Endothelial cell of umbilical vein (primary cell): ENCODE data around the gene PSMA8. TPM values are rescaled to one million over a fixed set of nuclear protein-coding genes. Genes with fewer than 3 reads are reported as not detected.

Experiments
- BruUV-seq: library from RNA; stranded (reverse); fragments of 400-500 nt; replicated peaks from 2 replicates; lab custom pipeline; 2021; lab: Mats Ljungman, UMichigan
- CTCF ChIA-PET: fragments of 300-600, 350-600 bp; sonication (Branson Sonifier 250); formaldehyde crosslinking; loops from one replicate; lab custom pipeline; 2021; ENCODE audit warnings: antibody characterized with exemption, inconsistent platforms; lab: Charles Lee
- POLR2A ChIA-PET: fragments of 300-600, 350-600 bp; sonication (Branson Sonifier 250); formaldehyde crosslinking; loops from one replicate; lab custom pipeline; 2021; ENCODE audit warnings: antibody characterized with exemption, inconsistent platforms; lab: Charles Lee
- DNase-seq: peaks from one replicate; pipeline ENCODE4 v3.0.0-alpha.2; 2011; ENCODE audit warnings: low read depth, low spot score
- FAIRE-seq: peaks from 2 replicates; lab custom pipeline; 2011; peaks lifted over from hg19 to GRCh38; lab: Jason Lieb, UNC
- H2AFZ ChIP-seq: 2 replicates; pipeline ENCODE4 v1.6.0; 2012; ENCODE audit warnings: low read depth, low read length, control low read depth, inconsistent platforms
- H3K27ac ChIP-seq: 2 replicates; pipeline ENCODE4 v1.5.1; 2011; ENCODE audit warnings: low read depth, mild to moderate bottlenecking, control low read depth, low read length, moderate library complexity; ENCODE audit not compliant: insufficient read depth
- H3K27me3 ChIP-seq, 2 experiments: 2 replicates each; pipeline versions ENCODE4 v1.6.0 to v1.6.1; 2011; ENCODE audit warnings: low read length in 2 of 2, mixed read lengths in 1 of 2; ENCODE audit not compliant: control insufficient read depth in 2 of 2, insufficient read depth in 2 of 2
- H3K36me3 ChIP-seq, 2 experiments: 2 replicates in 1 of 2; 3 replicates in 1 of 2; pipeline ENCODE4 v1.5.1; 2011; ENCODE audit warnings: low read length in 2 of 2, mild to moderate bottlenecking in 1 of 2, moderate library complexity in 1 of 2; ENCODE audit not compliant: control insufficient read depth in 2 of 2, insufficient read depth in 2 of 2; ENCODE audit errors: extremely low read depth in 1 of 2
- H3K4me1 ChIP-seq: 3 replicates; pipeline ENCODE4 v1.5.1; 2011; ENCODE audit warnings: mild to moderate bottlenecking, low read length; ENCODE audit not compliant: control insufficient read depth, insufficient read depth; ENCODE audit errors: extremely low read depth
- H3K4me2 ChIP-seq: 2 replicates; pipeline ENCODE4 v1.6.1; 2011; ENCODE audit warnings: low read length, control low read depth, mixed read lengths; ENCODE audit not compliant: insufficient read depth
- H3K4me3 ChIP-seq, 3 experiments: fragments of 200-600 bp in 1 of 3; sonication (generic), shearing (Covaris generic) in 1 of 3; replicated peaks in 1 of 3; 2 replicates each; pipeline ENCODE4 v1.5.1; 2011 to 2016; ENCODE audit warnings: control low read depth in 3 of 3, low read length in 3 of 3, mild to moderate bottlenecking in 2 of 3, inconsistent platforms in 1 of 3, low read depth in 1 of 3, moderate library complexity in 1 of 3; ENCODE audit not compliant: insufficient read depth in 1 of 3
- H3K79me2 ChIP-seq: 2 replicates; pipeline ENCODE4 v1.6.0; 2012; ENCODE audit warnings: low read length, inconsistent platforms; ENCODE audit not compliant: control insufficient read depth, insufficient read depth
- H3K9ac ChIP-seq: replicated peaks from 2 replicates; pipeline ENCODE3; 2011; ENCODE audit warnings: low read length, control low read depth; ENCODE audit not compliant: insufficient read depth; ENCODE audit errors: extremely low read depth
- H3K9me1 ChIP-seq: replicated peaks from 3 replicates; pipeline ENCODE4 v1.6.0; 2011; ENCODE audit warnings: mild to moderate bottlenecking, low read length; ENCODE audit not compliant: control insufficient read depth, insufficient read depth; ENCODE audit errors: extremely low read depth
- H3K9me3 ChIP-seq: replicated peaks from 2 replicates; pipeline ENCODE4 v1.5.1; 2012; ENCODE audit warnings: low read length, inconsistent platforms; ENCODE audit not compliant: control insufficient read depth, insufficient read depth
- H4K20me1 ChIP-seq: replicated peaks from 2 replicates; pipeline ENCODE3; 2011; ENCODE audit warnings: mild to moderate bottlenecking, low read length; ENCODE audit not compliant: control insufficient read depth, insufficient read depth; ENCODE audit errors: extremely low read depth
- EZH2 ChIP-seq: IDR thresholded peaks from 2 replicates; pipeline ENCODE4 v1.6.1; 2012; ENCODE audit warnings: borderline replicate concordance, low read depth, mild to moderate bottlenecking, moderate library complexity, low read length, inconsistent platforms; ENCODE audit not compliant: severe bottlenecking
- FOS ChIP-seq: IDR thresholded peaks from 2 replicates; pipeline ENCODE4 v1.6.1; 2011; ENCODE audit warnings: mild to moderate bottlenecking, low read length, moderate library complexity, borderline replicate concordance; ENCODE audit not compliant: insufficient read depth
- GATA2 ChIP-seq: IDR thresholded peaks from 2 replicates; pipeline ENCODE4 v1.7.0; 2011; ENCODE audit warnings: low read depth, mild to moderate bottlenecking, moderate library complexity, mixed read lengths, low read length; ENCODE audit not compliant: insufficient read length, insufficient read depth
- JUN ChIP-seq: IDR thresholded peaks from 2 replicates; pipeline ENCODE4 v1.6.1; 2011; ENCODE audit warnings: borderline replicate concordance, low read depth; ENCODE audit not compliant: insufficient read length, insufficient read depth
- MYC ChIP-seq: IDR thresholded peaks from one replicate; pipeline ENCODE4 v1.6.1; 2011; ENCODE audit warnings: mild to moderate bottlenecking, low read depth, low read length
- POLR2A ChIP-seq: IDR thresholded peaks from 2 replicates; pipeline ENCODE4 v1.6.1; 2012; ENCODE audit warnings: low read depth, mild to moderate bottlenecking, control low read depth, low read length
- dilution Hi-C: fragments of 300-500 bp; cut with MboI; formaldehyde crosslinking; loops from one replicate; pipeline ENCODE4 v1.15.0; 2019; ENCODE audit warnings: low sequenced_read_pairs; ENCODE audit not compliant: extremely low pct_ligation_motif_present
- intact Hi-C: fragments of 100-400 bp; cut with micrococcal nuclease; formaldehyde crosslinking; loops from one replicate; pipeline ENCODE4 v1.10.0; 2022
- polyA plus RNA-seq, 4 experiments: library from polyadenylated mRNA; depleted of rRNA in 3 of 4; stranded (reverse) in 3 of 4; unstranded in 1 of 4; fragments of >200 nt; gene quantifications; 2 replicates each; pipeline versions ENCODE4 v1.2.1 to v1.2.3, GENCODE V29; 2011 to 2012; ENCODE audit warnings: missing spikeins in 1 of 4
- total RNA-seq: library from RNA; stranded (reverse); gene quantifications from 2 replicates; pipeline ENCODE4 v1.2.3, GENCODE V29; 2021
- TF ChIP-seq, protein P1 (sequence below), 2 donors: IDR thresholded peaks; 1 replicate in 1 of 2; 2 replicates in 1 of 2; pipeline ENCODE4 v1.5.1; 2011; ENCODE audit warnings: low read length in 2 of 2, mild to moderate bottlenecking in 2 of 2, moderate library complexity in 2 of 2, control low read depth in 1 of 2, inconsistent platforms in 1 of 2, low read depth in 1 of 2; ENCODE audit not compliant: insufficient read depth in 1 of 2; ENCODE audit errors: extremely low read depth in 1 of 2

The PSMA8 gene
- total and polyA plus RNA-seq, 2 donors (not counting 3 experiments of a cell fraction or from before 2014, with no cell fraction given), result not detected

DNA sequence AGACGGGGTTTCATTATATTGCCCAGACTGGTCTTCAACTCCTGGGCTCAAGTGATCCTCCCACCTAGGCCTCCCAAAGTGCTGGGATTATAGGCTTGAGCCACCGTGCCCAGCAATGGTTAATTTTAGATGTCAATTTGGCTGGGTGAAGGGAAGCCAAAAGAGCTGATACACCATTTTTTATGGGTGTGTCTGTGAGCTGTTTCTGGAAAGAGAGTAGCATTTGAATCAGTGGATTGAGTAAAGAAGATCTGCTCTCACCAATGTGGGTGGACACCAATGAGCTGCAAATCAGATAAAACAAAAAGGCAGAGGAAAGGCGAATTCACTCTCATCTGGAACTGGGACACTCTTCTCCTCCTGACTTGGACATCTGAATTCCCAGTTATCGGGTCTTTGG is 76.5 kb downstream of the PSMA8 start:
- no peak for TF ChIP-seq FOS
- TF ChIP-seq POLR2A, result no peak
- no peak for TF ChIP-seq JUN
- TF ChIP-seq GATA2, result no peak
- TF ChIP-seq, protein P1, sequence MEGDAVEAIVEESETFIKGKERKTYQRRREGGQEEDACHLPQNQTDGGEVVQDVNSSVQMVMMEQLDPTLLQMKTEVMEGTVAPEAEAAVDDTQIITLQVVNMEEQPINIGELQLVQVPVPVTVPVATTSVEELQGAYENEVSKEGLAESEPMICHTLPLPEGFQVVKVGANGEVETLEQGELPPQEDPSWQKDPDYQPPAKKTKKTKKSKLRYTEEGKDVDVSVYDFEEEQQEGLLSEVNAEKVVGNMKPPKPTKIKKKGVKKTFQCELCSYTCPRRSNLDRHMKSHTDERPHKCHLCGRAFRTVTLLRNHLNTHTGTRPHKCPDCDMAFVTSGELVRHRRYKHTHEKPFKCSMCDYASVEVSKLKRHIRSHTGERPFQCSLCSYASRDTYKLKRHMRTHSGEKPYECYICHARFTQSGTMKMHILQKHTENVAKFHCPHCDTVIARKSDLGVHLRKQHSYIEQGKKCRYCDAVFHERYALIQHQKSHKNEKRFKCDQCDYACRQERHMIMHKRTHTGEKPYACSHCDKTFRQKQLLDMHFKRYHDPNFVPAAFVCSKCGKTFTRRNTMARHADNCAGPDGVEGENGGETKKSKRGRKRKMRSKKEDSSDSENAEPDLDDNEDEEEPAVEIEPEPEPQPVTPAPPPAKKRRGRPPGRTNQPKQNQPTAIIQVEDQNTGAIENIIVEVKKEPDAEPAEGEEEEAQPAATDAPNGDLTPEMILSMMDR (IDR thresholded peaks at IDR 0.05; ENCODE audit: extremely low read depth in 1 of 2, insufficient read depth in 1 of 2, low read depth in 1 of 2, low read length in 2 of 2), result no peak
- no peak for TF ChIP-seq MYC
- TF ChIP-seq EZH2, result no peak
- intact Hi-C loops (no loop called here), dilution Hi-C loops (no loop called here)
- Histone ChIP-seq H3K4me1 (no peaks in the 10 kb centered on the region), H3K27me3 (no peaks in the 10 kb centered on the region), H3K4me3 (no peak overlapping the region), H4K20me1 (no peaks in the 10 kb centered on the region), H3K9ac (no peak overlapping the region), H3K79me2 (no peaks in the 10 kb centered on the region), H3K9me1 (no peaks in the 10 kb centered on the region), H2AFZ (no peak overlapping the region), H3K27ac (no peak overlapping the region), H3K36me3 (no peaks in the 10 kb centered on the region), H3K4me2 (no peak overlapping the region), H3K9me3 (no peaks in the 10 kb centered on the region)
- FAIRE-seq (no peak), DNase-seq (no peak)
- no TSS peak for BruUV-seq
- POLR2A ChIA-PET, result no interaction called here
- CTCF ChIA-PET, result no interaction called here
